ENCODE results near the gene CENPX.

The CENPX gene

GRCh38 chr17:82009413-82009812 is 13.3 kb downstream of the CENPX start:
- no peak for DNase-seq

- DNase-seq, result no peak
Measured at GRCh38 chr17:82008941-82009405, 13.7 kb downstream of the CENPX start.

GRCh38 chr17:82008258-82008940 is 14.3 kb downstream of the CENPX start:
- no peak for DNase-seq

DNA sequence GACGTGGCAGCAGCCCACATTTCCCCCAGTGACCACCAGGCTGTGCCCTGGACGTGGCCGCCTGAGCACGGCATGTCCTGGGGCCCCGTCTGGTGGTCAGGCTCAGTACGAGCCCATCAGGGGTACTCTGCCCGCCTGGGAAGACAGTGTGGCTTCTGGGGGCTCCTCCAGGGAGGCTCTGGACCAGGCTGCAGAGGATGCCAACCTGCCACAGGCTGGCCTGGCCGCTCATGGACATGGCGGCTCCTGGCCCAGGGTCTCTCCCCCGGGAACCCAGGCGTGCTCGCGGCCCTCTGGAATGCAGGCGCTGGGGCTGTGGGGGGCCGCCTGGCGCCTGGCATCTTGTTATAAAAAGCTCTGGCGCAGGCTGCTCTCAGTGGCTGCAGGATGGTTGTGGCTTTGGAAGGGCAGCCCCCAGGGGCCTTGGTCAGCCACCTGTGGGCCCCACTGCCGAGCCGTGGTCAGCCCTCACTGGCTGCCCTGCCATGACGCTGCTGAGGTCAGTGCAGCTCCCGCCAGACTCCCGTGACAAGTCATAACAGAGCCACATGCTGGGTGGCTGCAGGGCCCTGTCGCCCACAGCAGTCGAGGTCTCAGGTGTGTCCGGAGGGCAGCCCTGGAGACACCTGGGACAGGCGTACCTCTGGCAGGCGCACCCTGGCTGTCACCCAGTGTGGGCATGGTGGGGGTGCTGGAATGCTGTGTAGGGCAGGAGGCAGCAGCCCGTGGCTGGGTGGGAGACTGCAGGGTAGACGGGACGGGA is 15.0 kb downstream of the CENPX start:
- no peak for DNase-seq

DNA sequence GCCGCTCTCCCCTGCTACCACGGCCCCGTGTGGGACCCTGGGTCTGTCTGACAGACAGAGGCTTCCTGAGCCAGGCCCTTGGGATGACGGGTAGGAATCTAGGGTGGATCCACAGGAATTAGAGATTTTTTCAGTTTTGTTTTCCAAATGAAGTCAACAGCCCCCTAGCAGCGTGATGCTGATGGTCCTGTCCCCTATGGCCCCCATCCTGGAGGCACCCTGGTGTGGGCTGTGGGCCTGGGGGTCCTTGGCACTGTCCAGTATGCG is 15.5 kb downstream of the CENPX start:
- no peak for DNase-seq

- no peak for DNase-seq
Measured at GRCh38 chr17:82006468-82007227, 16.0 kb downstream of the CENPX start.

DNA sequence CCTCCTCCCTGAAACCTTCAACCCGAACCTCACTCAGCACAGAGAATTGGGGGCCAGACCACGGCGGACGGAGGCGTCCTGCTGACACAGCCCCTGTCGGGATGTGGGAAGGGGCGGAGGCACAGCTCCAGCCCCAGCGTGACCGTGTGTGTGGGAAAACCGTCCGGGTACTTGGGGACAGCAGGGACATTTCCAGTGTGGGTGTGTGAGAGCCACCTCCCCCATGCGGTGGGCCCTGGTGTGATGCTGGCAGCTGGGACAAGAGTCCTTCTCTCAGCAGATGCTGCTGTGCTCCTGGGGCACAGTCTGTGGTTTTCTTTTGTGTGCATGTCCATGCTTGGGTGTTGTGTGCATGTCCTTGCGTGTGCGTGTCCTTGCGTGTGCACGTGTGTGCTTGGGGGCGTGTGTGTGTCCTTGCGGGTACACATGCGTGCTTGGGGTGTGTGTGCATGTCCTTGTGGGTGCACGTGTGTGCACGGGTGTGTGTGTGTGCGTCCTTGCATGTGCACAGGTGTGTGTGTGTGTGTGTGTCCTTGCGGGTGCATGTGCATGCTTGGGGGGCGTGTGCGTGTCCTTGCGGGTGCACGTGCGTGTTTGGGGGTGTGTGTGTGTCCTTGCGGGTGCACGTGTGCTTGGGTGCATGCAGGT is 16.9 kb downstream of the CENPX start:
- DNase-seq, result no peak

DNA sequence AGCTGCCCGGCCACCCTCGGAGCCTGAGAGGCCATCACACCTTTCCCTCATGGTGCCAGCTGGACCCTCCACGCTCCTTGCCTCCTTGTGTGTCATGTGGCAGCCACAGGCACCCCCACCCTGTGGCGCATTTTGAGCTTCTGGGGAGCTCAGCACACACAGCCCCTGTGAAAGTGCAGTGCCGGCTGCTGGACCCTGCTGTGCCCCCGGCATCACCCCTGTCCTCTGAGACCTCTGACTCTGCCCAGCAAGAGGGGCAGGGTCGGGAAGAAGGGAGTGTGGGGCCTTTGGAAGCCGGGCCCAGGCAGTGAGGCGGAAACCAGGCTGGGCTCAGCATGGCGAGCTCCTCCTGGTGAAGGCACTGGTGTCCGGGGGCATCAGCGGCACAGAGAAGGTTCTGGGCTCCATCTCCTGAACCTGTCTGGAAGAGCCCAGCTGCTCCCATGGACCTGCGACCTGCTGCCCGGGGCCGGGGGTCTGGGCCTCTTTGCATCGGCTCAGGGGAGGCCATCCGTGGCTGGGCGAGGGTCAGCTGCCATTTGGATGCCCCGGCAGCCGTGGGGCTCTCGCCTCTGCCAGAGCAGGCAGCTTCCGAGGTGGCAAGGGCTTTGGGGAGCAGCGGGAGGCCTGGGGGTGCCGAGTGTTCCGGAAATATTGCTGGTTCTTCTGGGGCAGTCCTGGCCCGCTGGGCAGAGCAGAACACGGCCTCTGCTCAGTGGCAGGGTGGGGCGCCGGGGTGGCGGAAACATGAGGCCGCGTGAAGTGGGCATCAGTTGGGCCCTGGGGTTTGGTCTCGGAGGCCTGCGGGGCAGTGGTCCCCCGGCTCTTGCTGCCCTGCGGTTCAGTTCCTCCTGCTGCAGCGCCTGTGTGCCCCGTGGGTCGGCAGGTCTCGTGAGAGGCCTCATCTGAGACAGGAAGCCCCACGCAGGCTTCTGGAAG is 17.9 kb downstream of the CENPX start:
- DNase-seq, result no peak

DNA sequence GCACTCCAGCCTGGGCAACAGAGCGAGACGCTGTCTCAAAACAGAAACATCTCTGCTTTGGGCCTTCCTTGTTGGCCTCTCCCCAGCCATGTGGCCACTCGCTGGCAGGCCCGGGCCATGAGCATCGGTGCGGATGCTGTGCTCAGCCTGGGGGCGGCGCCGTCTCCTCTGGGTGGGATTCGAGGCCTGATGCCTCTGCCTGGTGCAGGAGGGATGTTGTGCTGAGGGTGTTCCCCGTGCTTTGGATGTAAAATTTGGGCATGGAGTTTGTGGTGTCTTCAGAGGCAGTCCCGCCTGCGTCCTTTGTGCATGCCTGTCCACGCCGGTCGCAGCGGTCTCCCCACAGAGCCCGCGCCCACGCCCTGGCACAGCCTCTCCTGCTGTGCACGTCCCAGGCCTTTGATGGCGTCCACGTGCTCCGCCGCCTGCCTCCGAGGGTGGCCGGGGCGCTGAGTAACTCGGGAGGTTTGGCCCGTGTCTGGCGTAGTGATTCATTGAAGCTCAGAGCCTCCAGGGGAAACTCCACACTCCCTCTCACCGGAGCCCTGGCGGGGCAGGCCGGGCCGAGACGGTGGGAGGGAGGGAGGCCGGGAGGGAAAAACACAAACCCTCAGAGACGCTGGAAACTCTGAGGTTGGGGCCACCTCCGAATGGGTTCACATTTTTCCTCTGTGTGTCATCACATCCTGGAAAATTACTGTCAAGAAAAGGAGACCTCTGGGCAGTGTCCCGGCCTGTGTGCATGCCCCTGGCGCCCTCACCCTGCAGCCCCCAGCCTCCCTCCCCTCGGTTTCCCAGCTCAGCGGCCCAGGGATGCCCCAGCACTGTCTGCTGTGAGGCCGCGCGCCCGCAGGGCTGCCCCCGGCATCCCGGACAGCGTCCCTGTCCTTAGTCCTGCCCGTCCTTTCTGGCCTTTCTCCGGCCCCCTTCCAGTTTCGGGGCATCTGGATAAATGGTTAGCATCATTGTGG is 19.0 kb downstream of the CENPX start:
- DNase-seq, result no peak

DNA sequence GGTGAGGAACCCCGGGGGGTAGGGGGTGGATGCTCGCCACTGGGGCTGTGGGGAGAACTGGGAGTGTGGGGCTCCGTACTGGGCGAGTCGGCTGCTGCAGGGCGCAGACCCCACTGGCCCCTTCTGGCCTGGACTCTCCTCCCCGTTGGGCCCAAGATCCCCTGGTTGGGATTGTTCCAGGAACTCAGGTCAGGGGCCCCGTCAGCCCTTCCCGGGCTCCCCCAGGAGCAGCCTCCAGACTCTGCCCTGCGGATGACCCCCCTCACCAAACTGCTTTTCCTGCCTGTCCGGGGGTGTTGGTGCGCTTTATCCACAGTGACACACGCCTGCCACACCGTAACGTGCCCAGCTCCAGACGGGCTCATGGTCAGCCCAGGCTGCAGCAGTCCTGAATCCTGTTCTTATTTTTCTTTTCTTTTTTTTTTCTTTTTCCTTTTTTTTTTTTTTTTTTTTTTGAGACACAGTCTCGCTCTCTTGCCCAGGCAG is 21.1 kb downstream of the CENPX start:
- no peak for DNase-seq

GRCh38 chr17:82000803-82001570 is 21.7 kb downstream of the CENPX start:
- DNase-seq, result no peak

DNA sequence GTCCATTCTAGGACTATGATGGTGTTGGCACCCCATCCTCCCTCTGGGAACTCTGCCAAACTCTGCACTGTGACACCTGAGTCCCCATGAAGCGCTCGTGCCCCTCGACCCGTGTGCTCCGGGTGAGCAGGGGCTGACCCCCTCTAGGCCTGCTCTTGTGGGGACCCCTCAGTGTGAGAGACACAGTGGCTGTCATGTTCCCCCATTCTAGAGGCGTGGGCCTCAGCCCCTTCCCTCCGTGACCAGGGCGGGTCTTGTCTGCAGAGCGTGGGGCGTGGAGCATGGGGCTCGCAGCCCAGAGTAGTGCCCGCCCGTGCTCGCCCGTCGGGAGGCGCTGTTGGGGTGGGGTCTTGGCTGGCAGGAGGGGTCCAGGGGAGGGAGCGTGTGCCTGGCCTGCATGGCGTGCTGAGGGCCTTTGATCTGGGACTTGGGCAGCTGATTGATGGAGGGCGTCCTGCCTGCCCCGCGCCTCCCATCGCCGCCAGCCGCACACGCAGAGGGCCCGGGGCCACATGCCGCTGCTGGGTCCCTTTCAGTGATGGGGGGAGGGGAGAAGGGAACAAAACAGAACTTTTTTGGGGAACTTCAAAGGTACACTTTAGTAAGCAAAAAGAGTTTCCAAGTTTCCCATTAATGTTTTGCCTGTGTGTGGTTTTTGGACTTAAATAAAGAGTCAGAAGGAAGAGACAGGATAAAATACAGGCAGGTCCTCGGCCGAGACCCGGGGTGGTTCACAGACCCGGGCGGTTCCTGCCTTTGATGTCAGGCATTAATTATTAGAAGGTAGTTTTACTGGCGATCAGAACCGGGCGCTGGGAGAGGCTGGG is 22.5 kb downstream of the CENPX start:
- DNase-seq, result no peak

DNA sequence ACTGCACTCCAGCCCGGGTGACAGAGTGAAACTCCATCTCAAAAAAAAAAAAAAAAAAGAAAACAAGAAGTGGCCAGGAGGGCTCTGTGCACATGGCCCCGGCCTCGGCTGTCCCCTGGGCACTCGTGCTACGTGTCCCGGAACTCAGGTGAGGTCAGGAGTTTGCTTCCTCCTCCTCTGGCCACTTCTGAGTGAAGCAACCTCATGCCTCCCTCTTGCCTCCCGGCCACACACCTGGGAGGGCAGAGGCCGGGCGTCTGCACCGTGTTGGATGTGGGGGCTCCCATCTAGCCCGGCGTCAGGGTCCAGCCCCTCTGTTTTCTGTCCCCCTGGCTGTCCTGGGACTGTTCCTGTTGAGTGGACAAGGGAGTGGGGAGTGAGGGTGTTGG is 23.1 kb downstream of the CENPX start:
- no peak for DNase-seq

DNA sequence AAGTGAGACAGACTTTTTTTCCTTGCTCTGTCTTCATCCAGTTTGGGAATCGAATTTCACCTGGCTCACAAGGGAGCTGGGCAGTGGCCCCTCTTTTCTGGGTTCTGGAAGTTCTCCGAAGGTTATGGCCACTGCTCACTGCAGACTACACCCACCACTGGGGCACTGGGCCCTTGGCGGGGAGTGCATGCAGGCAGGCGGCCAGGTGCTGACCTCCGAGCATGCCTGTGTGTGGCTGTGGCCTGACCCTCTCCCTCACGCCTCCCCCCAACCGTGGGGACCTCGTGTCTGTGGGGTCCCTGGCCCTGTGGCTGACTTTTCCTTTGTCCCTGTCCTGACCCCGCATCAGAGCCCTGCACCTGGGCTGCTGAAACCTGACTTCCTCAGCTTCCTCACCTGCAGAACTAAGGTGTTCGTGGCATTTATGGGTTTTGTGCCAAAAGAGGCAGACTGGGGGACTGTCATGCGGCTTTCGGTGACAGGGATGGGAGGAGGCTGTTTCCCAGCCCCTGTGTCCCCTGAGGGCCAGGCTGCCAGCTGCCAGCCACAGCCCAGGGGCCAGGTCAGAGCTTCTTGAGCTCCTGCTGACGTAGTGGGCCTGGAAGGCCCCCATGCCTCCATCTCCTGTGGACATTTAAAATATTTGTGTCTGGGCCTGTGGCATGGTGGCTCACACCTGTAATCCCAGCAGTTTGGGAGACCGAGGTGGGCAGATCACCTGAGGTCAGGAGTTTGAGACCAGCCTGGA is 23.8 kb downstream of the CENPX start:
- DNase-seq, result no peak

DNA sequence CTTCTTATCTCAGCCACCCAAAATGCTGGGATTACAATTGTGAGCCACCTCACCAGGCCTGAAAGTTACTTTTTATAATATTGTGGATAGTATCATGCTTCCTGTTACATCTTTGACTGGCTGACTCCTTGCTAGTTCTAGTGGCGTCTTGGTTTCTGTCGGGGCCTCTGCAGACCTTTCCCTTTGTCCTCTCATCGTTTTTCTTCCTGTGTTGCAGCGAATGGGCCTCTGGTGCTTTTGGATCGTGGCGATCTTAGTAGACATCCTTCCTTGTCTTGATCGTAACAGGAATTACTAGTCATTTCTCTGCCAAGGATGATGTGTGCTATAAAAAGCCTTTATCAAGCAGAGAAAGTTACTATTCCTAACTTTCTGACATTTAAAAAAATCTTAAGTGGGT is 24.5 kb downstream of the CENPX start:
- DNase-seq, result no peak

DNA sequence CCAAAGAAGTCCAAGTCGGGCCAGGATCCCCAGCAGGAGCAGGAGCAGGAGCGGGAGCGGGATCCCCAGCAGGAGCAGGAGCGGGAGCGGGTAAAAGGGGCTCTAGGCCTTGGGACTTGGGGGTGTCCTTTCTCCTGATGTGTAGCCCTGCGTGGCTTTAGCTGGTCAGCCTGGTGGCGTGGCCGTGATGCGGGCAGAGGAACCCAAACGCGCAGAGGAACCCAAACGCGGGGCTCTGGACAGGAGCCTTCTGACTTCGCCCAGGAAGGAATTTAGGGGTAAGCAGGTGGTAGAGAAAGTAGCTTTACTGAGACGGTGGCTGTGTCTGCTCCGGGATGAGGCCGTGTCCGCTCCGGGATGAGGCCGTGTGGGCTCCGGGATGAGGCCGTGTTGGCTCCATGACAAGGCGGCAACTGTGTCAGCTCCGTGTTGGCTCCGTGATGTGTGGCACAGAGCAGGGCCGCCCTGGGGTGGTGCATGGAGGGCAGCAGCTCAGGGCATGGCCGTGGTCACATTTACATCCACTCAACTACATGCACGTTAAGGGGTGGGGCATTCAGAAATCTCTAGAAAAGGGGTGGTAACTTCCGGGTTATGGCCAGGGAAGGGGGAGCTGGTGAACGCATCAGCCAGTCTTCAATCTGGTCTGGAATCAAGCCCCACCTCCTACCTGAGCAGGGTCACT is 25.8 kb downstream of the CENPX start:
- DNase-seq, result no peak

GRCh38 chr17:81996232-81996756 is 26.4 kb downstream of the CENPX start:
- DNase-seq, result no peak

All from DMS79 treated with DMSO at 0.1 percent for 48 hours (cell line).